ENCODE data around the gene AGFG1.

AGFG1 gene

DNA sequence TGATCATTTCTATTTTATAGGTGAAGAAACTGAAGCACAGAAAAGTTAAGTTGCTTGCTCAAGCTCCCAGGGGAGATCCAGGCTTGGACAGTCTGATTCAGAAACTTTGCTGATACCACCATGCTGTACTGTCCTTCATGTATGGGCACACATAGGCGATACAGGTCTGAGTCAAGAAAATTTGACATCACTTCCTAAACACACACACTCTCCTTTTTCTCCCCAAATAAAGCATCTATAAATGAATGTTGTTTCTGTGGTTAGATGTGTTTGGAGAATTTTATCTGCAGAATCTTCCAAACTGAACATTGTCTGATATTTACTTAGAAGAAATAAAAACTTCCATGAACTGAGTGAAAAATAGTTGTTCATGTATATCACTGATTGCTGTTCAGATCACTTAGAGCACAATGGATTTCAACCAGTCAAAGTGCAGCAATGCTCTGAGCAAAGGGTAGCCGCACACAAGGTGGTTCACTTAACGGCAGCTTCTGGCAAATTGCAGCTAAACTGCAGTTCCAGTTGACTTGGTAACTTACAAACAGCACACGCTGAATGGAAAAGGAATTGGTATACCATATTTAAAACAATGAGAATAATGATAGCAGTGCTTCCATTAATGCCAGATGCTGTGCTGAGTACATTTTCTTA is 10.0 kb upstream of the AGFG1 start:
- DNase-seq, result no peak

DNA sequence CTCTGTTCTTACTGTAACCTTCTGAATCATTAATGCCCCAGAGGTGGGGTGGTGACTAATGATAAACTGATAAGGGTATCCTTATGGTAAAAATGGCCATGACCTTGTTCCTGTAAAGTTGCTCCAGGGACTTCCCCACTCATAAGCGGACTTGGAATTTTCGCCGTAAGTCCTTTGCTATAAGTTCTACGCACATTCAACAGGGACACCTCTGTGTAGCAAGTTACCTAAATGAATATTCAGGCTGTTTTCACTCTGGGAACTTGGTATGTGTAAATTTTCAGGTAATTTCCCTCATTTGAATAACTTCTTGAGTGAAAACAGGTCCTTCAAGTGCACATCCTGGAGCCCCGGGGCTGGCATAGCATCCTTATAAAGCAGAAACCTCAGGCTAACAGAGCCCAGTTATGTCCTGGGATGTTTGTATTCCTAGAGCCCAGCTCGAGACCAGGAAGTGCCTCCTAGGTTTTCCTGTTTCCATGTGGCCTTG is 9.4 kb upstream of the AGFG1 start:
- no peak for DNase-seq

GRCh38 chr2:227462972-227463931 is 8.7 kb upstream of the AGFG1 start:
- DNase-seq, result no peak

GRCh38 chr2:227464361-227464760 is 7.6 kb upstream of the AGFG1 start:
- no peak for DNase-seq

DNA sequence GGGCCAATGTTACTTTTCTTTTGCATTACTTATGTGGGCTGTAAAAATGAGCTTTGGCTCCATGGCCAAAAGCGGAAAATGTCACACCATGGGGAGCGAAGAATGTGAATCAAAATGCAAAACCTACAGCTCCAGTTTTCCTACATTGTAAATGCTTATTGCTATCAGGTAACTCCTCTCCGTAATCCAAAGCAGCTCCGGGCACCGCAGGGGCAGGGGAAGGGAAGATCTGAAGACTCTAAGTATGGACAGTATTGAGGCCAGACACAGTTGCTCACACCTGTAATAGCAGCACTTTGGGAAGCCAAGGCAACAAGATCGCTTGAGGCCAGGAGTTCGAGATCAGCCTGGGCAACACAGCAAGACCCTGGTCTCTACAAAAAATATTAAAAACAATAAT is 7.1 kb upstream of the AGFG1 start:
- no peak for DNase-seq

- no peak for DNase-seq
Measured at GRCh38 chr2:227466887-227467600, 4.9 kb upstream of the AGFG1 start.

- DNase-seq, result no peak
Measured at GRCh38 chr2:227471412-227471811, 544 bp upstream of the AGFG1 start.

DNA sequence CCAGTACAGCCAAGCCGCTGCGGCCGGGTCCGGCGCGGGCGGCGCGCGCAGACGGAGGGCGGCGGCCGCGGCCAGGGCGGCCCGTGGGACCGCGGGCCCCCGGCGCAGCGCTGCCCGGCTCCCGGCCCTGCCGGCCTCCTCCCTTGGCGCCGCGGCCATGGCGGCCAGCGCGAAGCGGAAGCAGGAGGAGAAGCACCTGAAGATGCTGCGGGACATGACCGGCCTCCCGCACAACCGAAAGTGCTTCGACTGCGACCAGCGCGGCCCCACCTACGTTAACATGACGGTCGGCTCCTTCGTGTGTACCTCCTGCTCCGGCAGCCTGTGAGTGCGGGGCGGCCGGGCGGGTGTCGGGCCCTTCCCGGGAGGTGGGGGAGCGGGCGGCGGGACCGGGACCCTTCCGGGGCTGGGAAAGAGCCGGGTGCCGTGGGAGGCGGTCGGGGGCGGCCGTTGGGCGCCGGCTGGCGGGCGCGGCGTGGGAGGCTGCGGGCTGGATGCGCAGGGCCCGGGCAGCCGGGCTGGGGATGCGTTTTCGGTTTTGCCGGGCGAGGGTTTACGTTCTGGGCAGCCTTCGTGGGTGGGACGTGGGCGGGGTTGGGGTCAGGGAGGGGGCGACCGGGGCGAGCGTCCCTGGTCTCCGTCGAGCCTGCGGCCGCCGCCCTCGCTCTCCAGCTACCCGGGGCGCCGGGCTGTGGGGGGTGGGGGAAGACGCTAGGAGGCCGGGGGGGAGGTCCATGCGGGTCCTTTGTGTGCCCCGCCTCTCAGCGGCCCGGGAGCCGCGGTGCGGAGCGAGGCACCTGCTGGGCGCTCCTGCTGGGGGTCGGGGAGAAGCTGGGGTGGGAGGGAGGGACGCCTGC is 537 bp downstream of the AGFG1 start:
- DNase-seq, result no peak

- no peak for DNase-seq
Measured at GRCh38 chr2:227473122-227473461, 1.1 kb downstream of the AGFG1 start.

DNA sequence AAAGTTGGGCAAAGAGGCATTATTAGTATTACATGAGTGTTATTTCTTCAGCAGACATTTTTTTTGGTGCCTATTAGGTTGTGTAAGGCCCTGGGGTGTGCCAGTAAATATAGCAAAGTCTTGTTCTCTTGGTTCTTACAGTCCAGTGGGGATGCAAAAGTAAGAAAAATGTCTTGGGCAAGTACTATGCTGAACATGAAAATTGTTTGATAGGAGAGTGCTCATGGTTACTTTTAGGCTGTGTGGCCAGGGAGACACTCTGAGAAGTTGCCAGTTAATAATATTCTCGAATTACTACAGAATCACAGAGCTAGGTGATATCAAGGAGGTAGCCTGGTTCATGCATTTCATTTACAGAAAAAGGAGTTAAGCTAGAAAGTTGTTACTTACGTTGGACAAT is 1.9 kb downstream of the AGFG1 start:
- no peak for DNase-seq

DNA sequence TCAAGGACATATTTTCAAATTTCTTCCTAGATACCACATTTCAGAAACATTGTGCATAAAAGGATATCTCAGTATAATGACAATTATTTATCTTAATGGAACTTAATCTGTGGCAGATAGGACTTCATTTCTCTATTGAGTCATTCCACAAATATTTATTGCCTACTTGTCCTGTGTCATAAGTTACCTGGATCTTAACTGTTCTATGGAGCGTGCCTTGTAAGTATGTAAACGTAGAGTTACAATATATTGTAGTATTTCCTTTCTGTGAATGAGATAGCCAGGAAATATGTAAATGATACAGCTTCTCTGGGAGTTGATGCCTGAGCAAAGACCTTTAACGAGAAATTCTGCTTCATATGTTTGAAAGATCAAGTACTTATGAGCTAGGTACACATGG is 2.5 kb downstream of the AGFG1 start:
- DNase-seq, result no peak

- DNase-seq, result no peak
Measured at GRCh38 chr2:227477291-227477690, 5.3 kb downstream of the AGFG1 start.

- DNase-seq, result no peak
Measured at GRCh38 chr2:227479865-227480475, 8.0 kb downstream of the AGFG1 start.

DNA sequence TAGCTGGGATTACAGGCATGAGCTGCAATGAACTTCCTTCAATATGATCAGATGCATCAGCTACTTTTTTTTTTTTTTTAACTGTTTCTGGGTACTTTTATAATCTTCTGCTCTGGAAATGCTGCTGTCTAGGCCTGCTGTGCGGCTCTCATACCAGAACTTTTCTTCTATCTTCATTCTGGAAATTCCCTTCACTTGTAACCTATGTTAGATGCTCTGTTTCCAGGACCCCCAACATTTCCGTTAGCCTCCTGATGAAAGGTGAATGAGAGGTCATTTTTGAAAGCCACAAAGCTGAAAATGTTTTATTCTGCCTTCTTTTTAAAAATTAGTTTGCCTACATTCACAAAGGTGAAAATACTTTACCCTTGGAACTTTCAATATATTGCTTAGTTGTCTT is 8.6 kb downstream of the AGFG1 start:
- DNase-seq, result no peak

DNA sequence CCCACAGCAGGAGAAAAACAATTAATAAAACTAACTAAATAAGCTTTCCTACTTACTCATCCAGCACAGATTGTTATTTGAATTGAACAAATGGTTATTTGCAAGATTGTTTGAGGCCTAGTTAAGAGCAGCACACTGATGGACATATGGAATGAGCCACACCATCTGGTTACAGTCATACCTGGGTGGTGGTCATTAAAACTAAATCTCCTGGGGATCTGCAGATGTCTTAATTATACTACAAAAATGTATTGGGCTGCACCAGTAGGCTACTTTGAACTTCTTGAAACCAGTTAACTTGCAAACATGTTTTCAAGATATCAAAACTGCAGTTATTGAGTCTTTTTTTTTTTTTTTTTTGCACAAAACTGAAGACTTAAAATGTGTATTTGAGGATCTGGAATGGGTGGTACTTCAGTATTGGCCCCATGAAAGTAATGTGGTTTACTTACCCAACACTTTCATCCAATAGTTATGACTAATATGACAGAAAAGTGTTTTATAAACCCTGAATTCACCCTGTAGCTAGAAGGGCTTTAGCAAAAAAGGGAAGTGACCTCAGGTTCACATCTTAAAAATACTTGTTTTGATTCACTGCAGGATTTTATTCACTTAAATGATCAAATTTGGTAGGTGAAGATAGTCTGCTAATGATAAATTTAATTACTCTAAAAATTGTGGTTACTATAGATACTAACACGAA is 10.8 kb downstream of the AGFG1 start:
- DNase-seq, result peak in 1 of 2 donors; percentile 64

DNA sequence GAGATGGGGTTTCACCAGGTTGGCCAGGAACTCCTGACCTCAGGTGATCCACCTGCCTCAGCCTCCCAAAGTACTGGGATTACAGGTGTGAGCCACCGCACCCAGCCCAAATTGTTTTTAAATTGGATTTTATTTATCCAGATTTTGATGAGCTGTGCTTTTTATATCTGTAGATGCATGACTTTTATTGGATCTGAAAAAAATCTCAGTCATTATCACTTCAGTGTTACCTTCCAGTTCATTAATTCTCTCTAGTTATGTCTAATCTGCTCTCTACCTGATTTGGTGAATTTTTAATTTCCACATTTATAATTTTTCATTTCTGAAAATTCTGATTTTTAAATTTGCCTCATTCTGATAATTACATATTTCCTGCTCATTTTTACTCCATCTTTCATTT is 13.5 kb downstream of the AGFG1 start:
- DNase-seq, result no peak

- no peak for DNase-seq
Measured at GRCh38 chr2:227486688-227487087, 14.7 kb downstream of the AGFG1 start.

GRCh38 chr2:227488045-227488444 is 16.1 kb downstream of the AGFG1 start:
- DNase-seq, result no peak

- DNase-seq, result no peak
Measured at GRCh38 chr2:227491386-227491785, 19.4 kb downstream of the AGFG1 start.

DNA sequence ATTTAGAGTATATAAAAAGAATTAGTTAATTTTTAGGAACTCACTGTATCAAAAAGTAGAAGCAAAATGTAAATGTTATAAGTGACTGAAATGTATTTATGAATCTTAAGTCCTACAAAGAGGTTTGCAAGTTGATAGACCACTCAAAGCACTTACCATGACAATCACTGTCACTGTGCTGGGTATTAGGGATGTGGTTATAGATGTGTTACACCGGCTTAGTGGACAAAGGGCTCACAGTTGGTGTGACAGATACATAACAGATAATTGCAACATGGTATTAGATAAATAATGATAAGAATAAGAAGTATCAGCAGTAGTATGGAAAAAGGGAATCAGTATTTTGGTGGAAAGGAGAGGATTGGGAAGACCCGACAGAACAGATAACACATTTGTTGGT is 21.6 kb downstream of the AGFG1 start:
- no peak for DNase-seq

DNA sequence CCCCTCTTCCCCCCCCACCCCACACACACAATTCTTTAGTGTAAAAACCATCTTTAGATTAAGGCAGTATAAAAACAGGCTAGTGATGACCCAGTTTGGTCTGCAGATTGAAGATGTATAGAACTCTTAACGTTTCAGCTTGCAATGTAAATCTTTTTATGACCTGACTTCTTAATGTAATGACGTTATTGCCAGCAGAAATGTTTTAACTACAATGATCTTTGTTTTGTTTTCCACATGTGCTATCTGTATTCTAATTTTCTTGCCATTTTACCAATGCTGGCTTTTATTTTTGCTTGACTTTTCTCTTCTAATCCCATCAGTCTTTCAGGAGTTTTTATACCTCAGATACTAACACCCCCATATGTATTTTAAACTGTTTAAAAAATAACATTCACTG is 25.2 kb downstream of the AGFG1 start:
- no peak for DNase-seq

All from bone marrow (tissue), 2 donors.